Left kidney (tissue), 2 donors: ENCODE measurements around the gene MRPL23. TPM values are rescaled to one million over a fixed set of nuclear protein-coding genes. Genes with fewer than 3 reads are reported as not detected.

Experiments
- DNase-seq: peaks from one replicate; pipeline ENCODE4 v3.0.0-alpha.2; 2013
- polyA plus RNA-seq: library from polyadenylated mRNA; unstranded; fragments of 120-200 nt; gene quantifications from one replicate; pipeline ENCODE4 v1.2.1, GENCODE V29; 2013; ENCODE audit not compliant: insufficient read length

Gene MRPL23
- polyA plus RNA-seq, 1 donor, result 33.6 TPM

DNA sequence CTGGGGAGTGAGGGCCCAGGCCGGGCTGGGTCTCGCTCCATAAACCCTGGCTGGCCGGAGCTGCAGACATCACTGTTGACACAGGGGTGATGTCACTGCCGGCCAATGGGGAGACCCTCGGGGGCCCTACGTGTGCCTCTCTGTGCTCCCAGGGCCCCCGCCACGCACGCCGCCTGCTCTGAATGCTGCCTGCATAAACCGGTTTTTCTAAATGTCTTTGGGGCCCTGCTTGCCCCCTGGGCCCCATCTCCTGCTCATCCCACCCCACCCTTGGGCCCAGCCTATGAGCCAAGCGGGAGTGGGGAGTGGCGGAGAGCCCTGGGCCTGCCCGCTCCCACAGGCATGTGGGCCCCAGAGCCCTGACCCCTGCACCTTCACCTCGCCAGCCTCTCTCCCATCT, 42.8 kb downstream of the MRPL23 start:
- no peak for DNase-seq

DNA sequence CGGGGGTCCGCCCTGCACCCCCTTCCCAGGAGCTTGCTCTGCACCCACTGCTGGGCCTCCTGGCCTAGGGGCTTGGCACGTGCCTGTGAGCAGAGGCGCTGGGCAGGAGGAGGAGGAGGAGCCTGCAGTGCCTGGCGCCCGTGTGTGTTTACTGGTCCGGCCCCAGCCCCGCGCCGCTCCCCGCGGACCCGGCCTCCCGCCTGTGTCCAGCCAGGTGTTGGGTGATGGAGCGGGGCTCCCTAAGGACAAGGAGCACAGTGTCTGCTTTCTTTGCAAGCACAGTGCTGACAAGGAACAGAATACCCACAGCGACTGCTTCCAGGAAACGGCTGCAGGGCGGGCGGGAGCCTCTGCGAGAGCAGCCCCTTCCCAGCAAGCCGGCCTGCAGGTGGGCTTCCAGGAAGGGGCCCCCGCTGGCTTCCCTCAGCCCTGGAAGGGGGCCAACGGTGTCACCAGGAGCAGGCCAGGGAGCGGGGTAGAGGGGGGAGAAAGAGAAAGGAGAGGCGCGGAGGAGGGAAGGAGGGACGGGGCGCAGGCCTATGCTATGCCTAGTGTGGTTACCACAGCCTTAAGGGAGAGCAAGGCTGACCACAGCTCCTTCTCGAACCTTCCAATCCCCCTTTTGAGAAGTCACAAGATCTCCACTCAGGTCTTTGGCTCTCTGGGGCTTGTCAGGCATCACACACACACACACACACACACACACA, 43.9 kb downstream of the MRPL23 start:
- no peak for DNase-seq

DNA sequence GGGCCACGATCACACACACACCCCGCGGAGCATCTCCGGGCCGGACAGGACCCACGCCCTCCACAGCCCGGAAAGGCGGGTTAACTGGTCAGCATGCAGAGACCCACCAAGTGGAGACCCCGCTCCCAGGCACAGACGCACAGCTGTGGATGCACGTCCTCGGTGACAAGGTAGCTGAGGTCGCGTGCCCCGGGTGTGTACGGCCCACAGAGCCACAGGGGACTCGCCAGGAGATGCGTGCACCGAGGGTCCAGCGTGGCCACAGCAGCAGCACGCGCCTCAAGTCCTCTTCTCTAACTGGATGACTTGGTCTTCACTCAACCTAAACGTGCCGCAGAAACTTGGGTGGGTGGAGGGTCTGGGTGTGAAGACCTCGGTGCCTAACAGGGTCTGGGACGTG, 45.0 kb downstream of the MRPL23 start:
- DNase-seq, result no peak

DNA sequence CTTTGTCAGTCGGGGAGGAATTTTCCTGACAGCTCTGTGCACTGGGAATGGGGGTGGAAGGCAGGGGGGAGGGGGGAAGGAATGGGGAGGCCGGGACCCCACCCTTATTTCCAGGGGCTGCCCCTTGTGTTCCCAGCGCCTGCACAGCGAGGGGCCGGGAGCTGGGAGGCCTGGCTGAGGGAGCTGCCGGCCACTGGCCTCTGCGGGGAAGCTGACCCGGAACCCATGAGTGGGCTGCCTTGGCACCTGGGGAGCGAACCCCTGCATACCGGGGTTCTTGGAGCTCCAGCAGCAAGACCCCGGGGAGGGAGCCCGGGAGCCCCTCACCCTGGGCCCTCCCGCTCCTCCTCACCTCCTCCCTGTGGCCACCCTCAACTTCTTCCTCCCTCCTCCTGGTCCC, 47.0 kb downstream of the MRPL23 start:
- no peak for DNase-seq

DNA sequence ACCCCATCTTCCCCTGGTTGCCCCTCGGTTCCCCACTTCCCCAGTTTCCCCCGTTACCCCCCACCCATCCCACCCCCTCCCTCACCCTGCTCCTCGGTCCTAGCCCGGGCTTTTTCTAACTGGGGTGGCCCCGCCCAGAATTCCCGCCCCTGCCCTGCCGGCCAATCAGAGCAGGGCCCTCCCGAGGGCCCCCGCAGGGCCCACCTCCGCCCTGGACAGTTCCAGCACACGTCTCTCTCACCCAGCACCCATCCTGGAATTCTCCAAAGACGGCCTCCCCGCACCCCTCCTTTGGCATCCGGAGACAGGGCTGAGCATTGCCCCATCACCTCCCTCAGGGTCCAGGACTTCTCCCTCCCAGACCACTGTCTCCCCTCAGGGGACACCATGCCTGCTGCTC, 50.6 kb downstream of the MRPL23 start, which contains the start of gene H19:
TSS of gene H19 (minus strand) at position 88 of the 400 bp plus-strand sequence.
- no peak for DNase-seq

DNA sequence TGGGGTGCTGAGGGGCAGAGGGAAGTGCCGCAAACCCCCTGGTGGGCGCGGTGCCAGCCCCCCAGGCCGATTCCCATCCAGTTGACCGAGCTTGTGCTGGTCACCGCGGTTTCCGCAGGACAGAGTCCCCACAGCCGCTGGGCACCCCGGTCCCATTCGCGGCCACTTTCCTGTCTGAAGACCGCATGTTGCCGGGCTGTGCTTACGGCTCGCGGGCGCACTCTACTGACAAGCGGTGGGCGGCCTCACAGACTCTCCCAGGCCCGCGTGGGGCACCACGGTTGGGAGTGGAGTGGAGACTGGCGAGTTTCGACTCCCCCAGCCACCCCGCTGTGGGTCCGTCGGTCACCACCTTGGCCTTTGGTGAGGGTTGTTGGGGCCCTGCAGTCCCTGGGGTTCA, 51.2 kb downstream of the MRPL23 start:
- DNase-seq, result no peak

DNA sequence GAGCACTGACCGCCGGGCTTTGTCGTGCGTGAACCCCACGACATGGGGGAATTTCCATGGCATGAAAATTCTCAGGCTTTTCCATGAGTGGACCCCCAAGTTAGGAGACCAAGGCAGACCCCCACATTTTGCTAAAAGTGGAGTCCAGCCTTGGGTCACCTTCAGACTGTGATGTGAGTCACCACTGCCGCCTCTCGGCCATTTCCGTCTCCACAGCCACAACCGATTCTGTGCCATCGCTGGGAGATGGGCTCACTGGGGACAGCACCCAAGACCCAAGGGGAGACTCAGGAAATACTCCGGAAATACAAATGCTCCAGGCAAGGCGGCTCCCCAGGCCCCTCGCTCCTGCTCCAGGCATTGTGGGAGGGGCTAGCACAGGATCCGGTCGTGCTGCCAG, 51.7 kb downstream of the MRPL23 start:
- DNase-seq, result no peak

DNA sequence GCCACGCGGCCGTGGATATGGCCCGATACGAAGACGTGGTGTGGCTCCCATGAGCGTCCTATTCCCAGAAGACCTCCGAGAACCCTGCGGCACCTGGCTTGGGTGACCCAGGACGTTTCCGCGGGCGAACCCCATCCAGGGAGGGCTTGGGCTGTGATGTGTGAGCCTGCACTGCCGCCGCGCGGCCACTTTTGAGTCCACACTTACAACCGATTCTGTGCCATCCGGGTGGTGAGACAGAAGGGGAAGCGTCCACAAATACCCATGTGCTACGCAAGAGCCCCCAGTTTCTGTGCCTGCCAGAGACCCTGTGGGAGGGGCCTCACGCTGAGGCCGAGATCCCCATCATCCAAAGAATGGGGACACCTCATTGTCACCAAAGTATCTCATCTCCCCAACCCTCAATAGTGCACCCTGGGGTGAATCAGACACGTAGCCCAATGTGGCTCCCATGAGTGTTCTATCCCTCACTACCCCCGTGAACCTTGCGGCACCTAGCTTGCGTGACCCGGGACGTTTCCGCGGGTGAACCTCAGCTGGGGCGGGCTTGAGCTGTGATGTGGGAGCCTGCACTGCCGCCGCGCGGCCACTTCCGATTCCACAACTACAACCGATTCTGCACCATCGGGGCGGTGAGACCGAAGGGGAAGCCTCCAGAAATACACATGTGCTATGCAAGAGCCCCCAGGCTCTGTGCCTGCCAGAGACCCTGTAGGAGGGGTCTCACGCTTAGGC, 55.1 kb downstream of the MRPL23 start:
- DNase-seq, result no peak

DNA sequence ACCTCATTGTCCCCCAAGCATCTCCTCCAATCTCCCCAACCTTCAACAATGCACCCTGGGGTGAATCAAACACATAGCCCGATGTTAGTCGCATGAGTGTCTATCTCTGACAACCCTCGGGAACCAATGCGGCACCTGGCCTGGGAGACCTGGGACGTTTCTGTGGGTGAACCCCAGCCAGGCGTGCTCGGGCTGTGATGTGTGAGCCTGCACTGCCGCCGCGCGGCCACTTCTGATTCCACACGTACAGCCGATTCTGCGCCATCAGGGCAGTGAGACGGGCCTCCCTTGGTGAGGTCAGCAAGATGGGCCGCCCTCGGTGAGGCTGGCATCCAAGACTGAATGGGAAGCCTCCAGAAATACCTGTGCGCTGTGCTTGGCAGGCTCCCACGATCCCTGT, 55.7 kb downstream of the MRPL23 start:
- DNase-seq, result no peak

DNA sequence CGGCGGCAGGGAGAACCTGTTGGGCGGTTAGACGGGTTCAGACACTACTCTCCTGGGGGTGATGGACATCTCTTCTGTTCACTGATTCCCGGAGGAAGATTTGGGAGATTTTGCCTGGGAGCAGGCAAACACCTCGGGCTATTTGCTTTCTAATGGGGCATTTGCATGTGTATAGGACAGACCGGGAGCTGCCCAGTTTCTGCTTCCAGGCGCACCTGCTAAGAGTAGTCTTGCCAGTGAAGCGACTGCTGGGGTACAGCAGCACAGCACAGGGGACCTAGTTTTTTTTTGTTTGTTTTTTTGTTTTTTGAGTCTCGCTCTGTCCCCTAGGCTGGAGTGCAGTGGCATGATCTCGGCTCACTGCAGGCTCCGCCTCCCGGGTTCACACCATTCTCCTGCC, 57.3 kb downstream of the MRPL23 start:
- DNase-seq, result no peak

Other genes starting within 250 kb of the MRPL23 start
- 0.22 TPM for gene IFITM10, start 196.7 kb upstream of the MRPL23 start, polyA plus RNA-seq
- 198 TPM for gene CTSD, start 183.4 kb upstream of the MRPL23 start, polyA plus RNA-seq
- gene SYT8, start 112.3 kb upstream of the MRPL23 start, polyA plus RNA-seq, result 0.18 TPM
- gene TNNI2, start 108.4 kb upstream of the MRPL23 start, polyA plus RNA-seq, result 0.32 TPM
- 1.8 TPM for gene LSP1, start 94.2 kb upstream of the MRPL23 start, polyA plus RNA-seq
- gene PRR33, start 55.4 kb upstream of the MRPL23 start, polyA plus RNA-seq, result 0.08 TPM
- gene TNNT3, start 27.6 kb upstream of the MRPL23 start, polyA plus RNA-seq, result 8.2 TPM
- 2,033 TPM for gene H19, start 50.5 kb downstream of the MRPL23 start, polyA plus RNA-seq
- 738 TPM for gene IGF2, start 192.1 kb downstream of the MRPL23 start, polyA plus RNA-seq
- gene INS, start 213.9 kb downstream of the MRPL23 start, polyA plus RNA-seq, result not detected
- gene TH, start 224.5 kb downstream of the MRPL23 start, polyA plus RNA-seq, result 1.6 TPM